Activated T-helper 1 cell treated with Interleukin-2 at 50 U/mL for 16 hours (primary cell): ENCODE measurements around the gene UQCRHL.
"Not testable (repeated sequence)": the region's sequence is repeated elsewhere in the genome, so short reads cannot be mapped to it uniquely, and the experiment has no call there.

Experiments used
- DNase-seq: peaks from one replicate; pipeline ENCODE4 v3.0.0-alpha.2; 2020; ENCODE audit warnings: low read depth

UQCRHL gene

GRCh38 chr1:15835205-15835740, 27.8 kb upstream of the UQCRHL start:
- DNase-seq: peak; percentile 17

GRCh38 chr1:15834406-15835204, 27.2 kb upstream of the UQCRHL start:
- peak; percentile 85 for DNase-seq

- no peak for DNase-seq
Measured at GRCh38 chr1:15833842-15834405, 26.5 kb upstream of the UQCRHL start.

GRCh38 chr1:15833069-15833679, 25.7 kb upstream of the UQCRHL start:
- peak; percentile 38 for DNase-seq

- DNase-seq: no peak
Measured at GRCh38 chr1:15830258-15830657, 22.8 kb upstream of the UQCRHL start.

- DNase-seq: not testable (repeated sequence)
Measured at GRCh38 chr1:15828931-15829330, 21.5 kb upstream of the UQCRHL start.

GRCh38 chr1:15827567-15827966, 20.1 kb upstream of the UQCRHL start:
- DNase-seq: not testable (repeated sequence)

GRCh38 chr1:15826810-15827507, 19.5 kb upstream of the UQCRHL start:
- DNase-seq: no peak

GRCh38 chr1:15825800-15826199, 18.4 kb upstream of the UQCRHL start:
- no peak for DNase-seq

- no peak for DNase-seq
Measured at GRCh38 chr1:15820478-15820877, 13.0 kb upstream of the UQCRHL start.

- no peak for DNase-seq
Measured at GRCh38 chr1:15816674-15817073, 9.2 kb upstream of the UQCRHL start.

GRCh38 chr1:15810073-15810472, 2.6 kb upstream of the UQCRHL start:
- no peak for DNase-seq

- DNase-seq: no peak
Measured at GRCh38 chr1:15808955-15809354, 1.5 kb upstream of the UQCRHL start.

GRCh38 chr1:15807121-15807520, 328 bp downstream of the UQCRHL start:
- no peak for DNase-seq

GRCh38 chr1:15804060-15804459, 3.4 kb downstream of the UQCRHL start:
- no peak for DNase-seq

- no peak for DNase-seq
Measured at GRCh38 chr1:15803380-15803779, 4.1 kb downstream of the UQCRHL start.

GRCh38 chr1:15802234-15802965, 5.0 kb downstream of the UQCRHL start:
- no peak for DNase-seq

- no peak for DNase-seq
Measured at GRCh38 chr1:15799928-15800835, 7.3 kb downstream of the UQCRHL start.

- no peak for DNase-seq
Measured at GRCh38 chr1:15799004-15799867, 8.2 kb downstream of the UQCRHL start.
